HCT116 (cell line): ENCODE results near the gene KIRREL3. TPM values are rescaled to one million over a fixed set of nuclear protein-coding genes. Genes with fewer than 3 reads are reported as not detected.
A peak's percentile ranks its signal among the peaks of the same experiment; 100 is the strongest.

Experiments
- ATAC-seq: fragments of 200-7000 bp; cut with Tn5 transposase; 2 replicates; pipeline ENCODE4 v1.9.1; 2020; ENCODE audit warnings: mild to moderate bottlenecking, moderate library complexity
- BruUV-seq: library from RNA; stranded (reverse); fragments of 400-500 nt; replicated peaks from 2 replicates; lab custom pipeline; 2021; lab: Mats Ljungman, UMichigan
- CTCF ChIA-PET: fragments of 300-600 bp; sonication (Branson Sonifier 250); formaldehyde crosslinking; loops from one replicate; lab custom pipeline; 2021; ENCODE audit warnings: antibody characterized with exemption; lab: Charles Lee
- POLR2A ChIA-PET: fragments of 300-600, 350-600 bp; sonication (Branson Sonifier 250); formaldehyde crosslinking; loops from one replicate; lab custom pipeline; 2021; ENCODE audit warnings: antibody characterized with exemption; lab: Charles Lee
- RAD21 ChIA-PET, 2 experiments: fragments of 300-600 bp; sonication (Branson Sonifier 250); formaldehyde crosslinking; loops; one replicate each; lab custom pipeline; 2023; ENCODE audit warnings: low total read pairs in 2 of 2; ENCODE audit not compliant: uncharacterized antibody in 2 of 2, unreplicated experiment in 2 of 2, low non-redundant PET in 1 of 2; lab: Charles Lee
- DNase-seq: peaks from one replicate; pipeline ENCODE4 v3.0.0-alpha.2; 2010; ENCODE audit warnings: low read depth, low spot score
- H2AFZ ChIP-seq: fragments of 200-600 bp; shearing (Covaris generic), sonication (generic); 2 replicates; pipeline ENCODE4 v1.6.1; 2017; ENCODE audit warnings: low read depth, mixed run types, mixed read lengths, antibody characterized with exemption, low read length; ENCODE audit not compliant: poor library complexity, severe bottlenecking
- H3K27ac ChIP-seq: 2 replicates; pipeline ENCODE4 v1.5.1; 2012; ENCODE audit warnings: low read depth, low read length
- H3K27me3 ChIP-seq: fragments of 200-600 bp; sonication (generic); 2 replicates; pipeline ENCODE4 v1.6.1; 2016; ENCODE audit warnings: mixed run types, low read length, mixed read lengths; ENCODE audit not compliant: insufficient read depth
- H3K36me3 ChIP-seq, 2 experiments: fragments of 200-500 bp in 1 of 2; fragments of 200-600 bp in 1 of 2; sonication (Bioruptor generic) in 1 of 2; sonication (generic) in 1 of 2; 2 replicates each; pipeline versions ENCODE4 v1.5.1 to v1.6.1; 2014 to 2016; ENCODE audit warnings: low read length in 2 of 2, inconsistent platforms in 1 of 2, mixed read lengths in 1 of 2, mixed run types in 1 of 2; ENCODE audit not compliant: insufficient read depth in 2 of 2, control insufficient read depth in 1 of 2
- H3K4me1 ChIP-seq, 2 experiments: fragments of 200-600 bp in 1 of 2; sonication (generic) in 1 of 2; 2 replicates each; pipeline versions ENCODE4 v1.5.1 to v1.6.1; 2012 to 2017; ENCODE audit warnings: low read length in 2 of 2, inconsistent platforms in 1 of 2, mild to moderate bottlenecking in 1 of 2, mixed read lengths in 1 of 2, mixed run types in 1 of 2, moderate library complexity in 1 of 2; ENCODE audit not compliant: insufficient read depth in 2 of 2, control insufficient read depth in 1 of 2
- H3K4me2 ChIP-seq: fragments of 200-600 bp; sonication (generic); 2 replicates; pipeline ENCODE4 v1.6.1; 2017; ENCODE audit warnings: mixed run types, low read length, mixed read lengths
- H3K4me3 ChIP-seq, 2 experiments: fragments of 200-600 bp in 1 of 2; sonication (generic) in 1 of 2; replicated peaks in 1 of 2; 2 replicates each; pipeline ENCODE4 v1.5.1; 2011 to 2016; ENCODE audit warnings: low read length in 2 of 2, control low read depth in 1 of 2, low read depth in 1 of 2, mild to moderate bottlenecking in 1 of 2, mixed read lengths in 1 of 2, mixed run types in 1 of 2
- H3K79me2 ChIP-seq: fragments of 200-600 bp; sonication (generic); 2 replicates; pipeline ENCODE4 v1.6.1; 2017; ENCODE audit warnings: mild to moderate bottlenecking, mixed run types, low read length, moderate library complexity, mixed read lengths; ENCODE audit not compliant: insufficient read depth
- H3K9ac ChIP-seq: fragments of 200-600 bp; sonication (generic); 2 replicates; pipeline ENCODE4 v1.6.1; 2016; ENCODE audit warnings: low read length, mixed read lengths
- H3K9me2 ChIP-seq: fragments of 200-600 bp; sonication (generic), shearing (Covaris generic); 2 replicates; pipeline ENCODE4 v1.6.1; 2017; ENCODE audit warnings: mixed run types, mild to moderate bottlenecking, moderate library complexity; ENCODE audit not compliant: insufficient read depth
- H3K9me3 ChIP-seq, 2 experiments: fragments of 200-500 bp in 1 of 2; fragments of 200-600 bp in 1 of 2; sonication (Bioruptor generic) in 1 of 2; sonication (generic) in 1 of 2; 2 replicates each; pipeline ENCODE4 v1.6.1; 2014 to 2017; ENCODE audit warnings: low read length in 2 of 2, mixed read lengths in 2 of 2, inconsistent platforms in 1 of 2, low read depth in 1 of 2, mild to moderate bottlenecking in 1 of 2, mixed run types in 1 of 2, moderate library complexity in 1 of 2; ENCODE audit not compliant: control insufficient read depth in 1 of 2, insufficient read depth in 1 of 2
- H4K20me1 ChIP-seq: fragments of 200-600 bp; sonication (generic), shearing (Covaris generic); 2 replicates; pipeline ENCODE4 v1.6.1; 2017; ENCODE audit warnings: mixed run types, mild to moderate bottlenecking, moderate library complexity; ENCODE audit not compliant: insufficient read depth
- CTCF ChIP-seq, 3 experiments: fragments of 200-600 bp in 1 of 3; sonication (generic) in 1 of 3; IDR thresholded peaks in 2 of 3; conservative IDR thresholded peaks in 1 of 3; 2 replicates each; pipeline ENCODE4 v1.5.1; 2012 to 2017; ENCODE audit warnings: low read depth in 2 of 3, low read length in 2 of 3, antibody characterized with exemption in 1 of 3, borderline replicate concordance in 1 of 3, control low read depth in 1 of 3, mild to moderate bottlenecking in 1 of 3, mixed read lengths in 1 of 3, mixed run types in 1 of 3, moderate library complexity in 1 of 3; ENCODE audit not compliant: insufficient read depth in 1 of 3
- EGR1 ChIP-seq: IDR thresholded peaks from 2 replicates; pipeline ENCODE4 v1.6.1; 2012; ENCODE audit warnings: low read depth
- EZH2 ChIP-seq: fragments of 200-600 bp; sonication (generic); IDR thresholded peaks from 2 replicates; pipeline ENCODE4 v1.6.1; 2017; ENCODE audit warnings: antibody characterized with exemption, mixed run types
- POLR2AphosphoS5 ChIP-seq: IDR thresholded peaks from 2 replicates; pipeline ENCODE4 v1.6.1; 2011; ENCODE audit warnings: mild to moderate bottlenecking, low read depth, low read length, moderate library complexity
- RAD21 ChIP-seq: IDR thresholded peaks from 2 replicates; pipeline ENCODE4 v1.6.1; 2012; ENCODE audit warnings: low read depth, mild to moderate bottlenecking
- SRF ChIP-seq: IDR thresholded peaks from 2 replicates; pipeline ENCODE4 v1.6.1; 2012; ENCODE audit warnings: low read depth
- YY1 ChIP-seq: IDR thresholded peaks from 2 replicates; pipeline ENCODE4 v1.6.1; 2011; ENCODE audit warnings: low read length, low read depth, moderate library complexity, mild to moderate bottlenecking; ENCODE audit not compliant: insufficient replicate concordance; ENCODE audit errors: extremely low read depth
- ZBTB33 ChIP-seq: IDR thresholded peaks from 2 replicates; pipeline ENCODE4 v1.6.1; 2011; ENCODE audit warnings: mild to moderate bottlenecking, low read length, moderate library complexity; ENCODE audit not compliant: insufficient replicate concordance; ENCODE audit errors: extremely low read depth
- intact Hi-C: fragments of 100-400 bp; cut with micrococcal nuclease; formaldehyde crosslinking; loops from 2 replicates; pipeline ENCODE4 v1.10.0; 2022
- total RNA-seq: library from RNA; stranded (reverse); gene quantifications from one replicate; pipeline ENCODE4 v1.2.1, GENCODE V29; 2021; ENCODE audit not compliant: unreplicated experiment

The KIRREL3 gene
- total RNA-seq, 1 experiment from 2014 or later = not detected

DNA sequence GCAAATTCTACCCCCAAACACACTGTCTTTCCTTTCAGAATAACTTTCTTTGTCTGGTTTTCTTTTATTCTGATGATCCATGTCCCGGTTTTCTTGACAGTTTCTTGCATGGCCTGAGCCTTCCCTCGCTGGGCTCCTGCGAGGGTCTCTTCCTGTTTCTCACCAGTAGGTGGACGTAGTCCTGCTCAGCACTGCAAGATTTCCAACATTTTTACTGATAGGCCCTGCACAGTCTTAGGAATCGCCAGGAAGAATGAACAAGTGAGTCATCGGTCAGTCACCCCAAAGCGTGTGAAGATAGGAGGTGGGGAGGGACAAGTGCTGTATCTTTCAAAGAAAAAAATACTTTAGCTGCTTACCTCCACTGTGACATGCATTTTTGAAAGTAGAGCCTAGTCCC is 16.9 kb upstream of the KIRREL3 start:
- ATAC-seq (no peak), DNase-seq (no peak)
- H3K4me2 ChIP-seq = no peak overlapping the region
- H3K27ac ChIP-seq = no peak overlapping the region
- no peaks in the 10 kb centered on the region for H3K27me3 ChIP-seq
- no peaks in the 10 kb centered on the region for H3K4me1 ChIP-seq
- H3K9ac ChIP-seq = no peak overlapping the region
- no peaks in the 10 kb centered on the region for H4K20me1 ChIP-seq
- BruUV-seq = no TSS peak
- no peak overlapping the region for H2AFZ ChIP-seq
- CTCF ChIA-PET = no interaction called here
- H3K9me2 ChIP-seq = no peaks in the 10 kb centered on the region
- RAD21 ChIA-PET = no interaction called here
- no peaks in the 10 kb centered on the region for H3K79me2 ChIP-seq
- no peaks in the 10 kb centered on the region for H3K36me3 ChIP-seq
- no peaks in the 10 kb centered on the region for H3K9me3 ChIP-seq
- no peak for TF ChIP-seq SRF
- no peak for TF ChIP-seq POLR2AphosphoS5
- TF ChIP-seq CTCF (IDR thresholded peaks at IDR 0.05 in 2 of 3, conservative IDR thresholded peaks at IDR 0.05 in 1 of 3; ENCODE audit: borderline replicate concordance in 1 of 3, insufficient read depth in 1 of 3, low read depth in 2 of 3, low read length in 2 of 3) = 0 out of 6 replicates have a peak, but pooled peaks of 1 of the 3 experiments have one; percentile 19
- no peak for TF ChIP-seq YY1
- no peak for TF ChIP-seq EZH2
- no peak for TF ChIP-seq RAD21
- intact Hi-C loops = no loop called here
- POLR2A ChIA-PET = no interaction called here
- H3K4me3 ChIP-seq = no peak overlapping the region

DNA sequence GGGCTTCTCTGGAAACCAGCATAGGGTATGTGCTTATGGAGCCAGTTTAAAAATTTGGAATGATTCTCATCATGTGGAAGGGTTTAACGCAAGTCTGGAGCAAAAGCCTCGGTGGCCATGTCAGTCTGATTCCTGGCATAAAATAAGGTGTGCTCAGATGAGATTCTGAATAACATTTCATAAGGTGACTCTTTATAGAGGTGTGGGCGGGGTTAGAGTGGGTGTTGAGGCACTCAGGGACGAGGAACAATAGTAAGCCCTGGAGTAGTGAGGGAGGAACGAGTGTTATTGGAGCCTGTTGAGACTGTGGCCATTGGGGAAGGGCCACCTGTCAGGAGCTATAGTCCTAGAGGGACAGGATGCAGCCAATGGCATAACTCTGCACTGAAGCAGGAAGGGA is 13.0 kb upstream of the KIRREL3 start:
- no peaks in the 10 kb centered on the region for H3K27me3 ChIP-seq
- H3K4me1 ChIP-seq = no peaks in the 10 kb centered on the region
- H3K79me2 ChIP-seq = no peaks in the 10 kb centered on the region
- no peaks in the 10 kb centered on the region for H3K9me2 ChIP-seq
- DNase-seq (no peak), ATAC-seq (no peak)
- intact Hi-C loops = no loop called here
- H3K4me3 ChIP-seq = no peak overlapping the region
- ChIA-PET RAD21 (no interaction called here), POLR2A (no interaction called here)
- H3K4me2 ChIP-seq = no peak overlapping the region
- H3K9ac ChIP-seq = no peak overlapping the region
- TF ChIP-seq SRF = no peak
- no peak for TF ChIP-seq EGR1
- no peak for TF ChIP-seq ZBTB33
- TF ChIP-seq, all 23 proteins: peak for 0
- BruUV-seq = no TSS peak
- H3K9me3 ChIP-seq = no peaks in the 10 kb centered on the region
- H3K27ac ChIP-seq = no peak overlapping the region
- H4K20me1 ChIP-seq = no peaks in the 10 kb centered on the region
- CTCF ChIA-PET = no interaction called here
- no peaks in the 10 kb centered on the region for H3K36me3 ChIP-seq
- H2AFZ ChIP-seq = no peak overlapping the region
